Measurements from ENCODE around the gene SYMPK.

SYMPK gene

DNA sequence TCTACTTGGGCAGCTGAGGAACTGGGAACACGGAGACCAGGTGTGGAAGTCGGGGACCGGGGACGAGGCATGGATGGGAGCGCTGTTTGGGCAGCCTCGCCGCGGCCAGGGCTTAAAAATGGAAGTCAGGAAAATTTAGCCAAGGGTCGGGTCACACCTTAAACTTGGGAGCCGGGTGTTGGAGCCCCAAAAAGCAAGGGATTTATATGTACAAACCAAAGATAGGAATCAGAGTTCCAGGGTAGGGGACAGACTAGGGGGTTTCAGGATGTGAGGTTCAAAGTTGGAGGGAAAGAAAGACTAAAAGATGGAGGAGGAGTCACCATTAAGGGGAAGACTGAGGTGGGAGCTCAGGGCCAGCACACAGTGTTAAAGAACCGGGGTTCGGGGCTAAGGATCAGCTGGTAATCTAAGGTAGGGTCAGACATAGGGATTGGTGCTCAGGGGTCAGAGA lies 1.7 kb upstream of the SYMPK start:
- Histone ChIP-seq H3K9me3 (ENCODE audit: low read depth, low read length) (no peaks in the 10 kb centered on the region), H3K4me3 (peak overlapping the region; percentile 96), H3K9ac (ENCODE audit: insufficient read length) (no peak overlapping the region), H3K36me3 (ENCODE audit: insufficient read depth, low read length) (peaks cover 7% of the 10 kb centered on the region; the same call in 1 of the 2 replicates), H3K27ac (no peak overlapping the region)
- DNase-seq (ENCODE audit: low read depth, low spot score): no peak
- TF ChIP-seq POLR2AphosphoS5 (IDR thresholded peaks at IDR 0.05; ENCODE audit: borderline replicate concordance, low read depth, low read length) (no peak), FOXP2 (optimal IDR thresholded peaks at IDR 0.05; ENCODE audit: control extremely low read depth, extremely low read length, insufficient read depth) (no peak), EZH2 (IDR thresholded peaks at IDR 0.05) (no peak)

DNA sequence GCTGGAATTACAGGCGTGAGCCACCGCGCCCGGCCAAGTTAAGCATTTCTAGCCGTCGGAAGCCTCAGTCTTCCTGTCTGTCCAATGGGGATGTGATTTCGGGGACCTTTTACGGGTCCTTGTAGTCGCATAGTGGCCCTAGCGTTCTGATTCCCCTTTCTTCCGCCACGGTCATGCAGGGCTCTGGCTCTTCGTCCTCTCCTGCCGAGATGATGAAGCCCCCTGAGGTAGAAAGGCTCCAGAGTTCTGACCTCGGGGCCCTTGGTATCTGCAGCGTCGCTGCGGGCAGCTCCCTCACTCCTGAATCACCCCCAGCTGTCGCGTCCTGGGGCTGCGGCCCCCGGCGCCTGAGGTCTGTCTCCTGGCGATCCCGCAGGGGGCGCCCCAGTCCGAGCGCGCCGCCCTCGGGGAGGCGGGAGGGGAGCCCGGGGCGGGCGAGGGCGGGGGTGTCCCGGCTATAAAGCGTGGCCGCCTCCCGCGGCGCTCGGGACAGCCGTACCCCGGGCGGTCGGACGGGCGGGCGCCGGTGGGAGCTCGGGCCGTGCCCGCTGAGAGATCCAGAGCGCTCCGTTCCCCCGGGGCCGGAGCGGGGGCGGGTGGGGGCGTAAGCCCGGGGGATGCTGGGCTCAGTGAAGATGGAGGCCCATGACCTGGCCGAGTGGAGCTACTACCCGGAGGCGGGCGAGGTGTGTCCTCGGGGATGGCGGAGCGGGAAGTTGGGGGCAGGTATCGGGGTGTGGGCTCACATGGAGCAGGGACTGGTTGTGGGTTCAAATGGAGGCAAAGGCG lies 1.1 kb upstream of the SYMPK start, which contains the start of gene FOXA3:
TSS of gene FOXA3 (plus strand) at position 487 of the 789 bp plus-strand sequence. CDS start at position 618, 131 bp downstream.
- DNase-seq (ENCODE audit: low read depth, low spot score): no peak
- peak within 1 kb of the TSS; percentile 96 for H3K4me3 ChIP-seq

DNA sequence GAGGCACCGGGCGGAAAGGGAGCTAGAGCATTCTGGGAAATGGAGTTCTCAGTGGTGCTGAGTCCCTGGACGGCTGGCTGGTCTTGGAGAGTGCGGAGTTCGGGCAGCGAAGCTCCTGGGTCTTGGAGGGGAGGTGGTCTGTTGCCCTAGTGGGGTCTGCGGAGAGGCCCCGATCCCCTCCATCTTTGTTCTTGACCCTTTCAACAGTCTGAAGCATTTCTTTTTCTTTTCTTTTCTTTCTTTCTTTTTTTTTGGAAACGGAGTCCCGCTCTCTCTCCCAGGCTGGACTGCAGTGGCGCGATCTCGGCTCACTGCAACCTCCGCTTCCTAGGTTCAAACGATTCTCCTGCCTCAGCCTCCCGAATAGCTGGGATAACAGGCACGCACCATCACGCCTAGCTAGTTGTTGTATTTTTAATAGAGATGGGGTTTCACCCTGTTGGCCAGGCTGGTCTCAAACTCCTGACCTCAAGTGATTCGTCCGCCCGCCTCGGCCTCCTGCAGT lies 440 bp upstream of the SYMPK start:
- Histone ChIP-seq H3K9me3 (ENCODE audit: low read depth, low read length) (no peaks in the 10 kb centered on the region), H3K4me3 (peak overlapping the region; percentile 96), H3K36me3 (ENCODE audit: insufficient read depth, low read length) (peaks cover 17% of the 10 kb centered on the region), H3K27ac (no peak overlapping the region), H3K9ac (ENCODE audit: insufficient read length) (peak overlapping the region; percentile 38)
- no peak for DNase-seq (ENCODE audit: low read depth, low spot score)
- TF ChIP-seq FOXP2 (optimal IDR thresholded peaks at IDR 0.05; ENCODE audit: control extremely low read depth, extremely low read length, insufficient read depth): no peak
- TF ChIP-seq EZH2 (IDR thresholded peaks at IDR 0.05): no peak
- no peak for TF ChIP-seq POLR2AphosphoS5 (IDR thresholded peaks at IDR 0.05; ENCODE audit: borderline replicate concordance, low read depth, low read length)

More for the DNA sequence above, 1.1 kb upstream of the SYMPK start, which contains the start of gene FOXA3:
- H3K9me3 ChIP-seq (ENCODE audit: low read depth, low read length): no peaks in the 10 kb centered on the region
- H3K9ac ChIP-seq (ENCODE audit: insufficient read length): peak within 1 kb of the TSS; percentile 38
- H3K27ac ChIP-seq: no peak within 1 kb of the TSS
- TF ChIP-seq FOXP2 (optimal IDR thresholded peaks at IDR 0.05; ENCODE audit: control extremely low read depth, extremely low read length, insufficient read depth) (no peak), EZH2 (IDR thresholded peaks at IDR 0.05) (no peak), POLR2AphosphoS5 (IDR thresholded peaks at IDR 0.05; ENCODE audit: borderline replicate concordance, low read depth, low read length) (no peak)
- peaks cover 13% of the 10 kb centered on the region for H3K36me3 ChIP-seq (ENCODE audit: insufficient read depth, low read length)

DNA sequence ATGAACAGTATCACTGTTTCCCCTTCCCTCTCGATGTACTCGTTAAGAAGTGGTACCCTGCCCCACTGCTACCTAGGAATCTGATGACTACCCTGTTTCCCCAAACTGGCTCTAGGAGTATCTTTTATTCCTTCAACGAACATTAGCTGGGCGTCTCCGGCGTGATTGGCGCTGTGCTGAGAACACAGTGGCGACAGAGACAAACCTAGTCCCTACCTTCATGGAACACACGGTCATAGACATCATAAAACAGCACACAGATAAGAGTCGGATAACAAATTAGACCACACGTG lies 730 bp downstream of the SYMPK start:
- H3K27ac ChIP-seq: peak overlapping the region; percentile 69
- no peaks in the 10 kb centered on the region for H3K9me3 ChIP-seq (ENCODE audit: low read depth, low read length)
- H3K9ac ChIP-seq (ENCODE audit: insufficient read length): peak overlapping the region; percentile 77
- DNase-seq (ENCODE audit: low read depth, low spot score): no peak
- TF ChIP-seq EZH2 (IDR thresholded peaks at IDR 0.05) (no peak), FOXP2 (optimal IDR thresholded peaks at IDR 0.05; ENCODE audit: control extremely low read depth, extremely low read length, insufficient read depth) (no peak), POLR2AphosphoS5 (IDR thresholded peaks at IDR 0.05; ENCODE audit: borderline replicate concordance, low read depth, low read length) (no peak)
- peak overlapping the region; percentile 96 for H3K4me3 ChIP-seq
- H3K36me3 ChIP-seq (ENCODE audit: insufficient read depth, low read length): peaks cover 17% of the 10 kb centered on the region

DNA sequence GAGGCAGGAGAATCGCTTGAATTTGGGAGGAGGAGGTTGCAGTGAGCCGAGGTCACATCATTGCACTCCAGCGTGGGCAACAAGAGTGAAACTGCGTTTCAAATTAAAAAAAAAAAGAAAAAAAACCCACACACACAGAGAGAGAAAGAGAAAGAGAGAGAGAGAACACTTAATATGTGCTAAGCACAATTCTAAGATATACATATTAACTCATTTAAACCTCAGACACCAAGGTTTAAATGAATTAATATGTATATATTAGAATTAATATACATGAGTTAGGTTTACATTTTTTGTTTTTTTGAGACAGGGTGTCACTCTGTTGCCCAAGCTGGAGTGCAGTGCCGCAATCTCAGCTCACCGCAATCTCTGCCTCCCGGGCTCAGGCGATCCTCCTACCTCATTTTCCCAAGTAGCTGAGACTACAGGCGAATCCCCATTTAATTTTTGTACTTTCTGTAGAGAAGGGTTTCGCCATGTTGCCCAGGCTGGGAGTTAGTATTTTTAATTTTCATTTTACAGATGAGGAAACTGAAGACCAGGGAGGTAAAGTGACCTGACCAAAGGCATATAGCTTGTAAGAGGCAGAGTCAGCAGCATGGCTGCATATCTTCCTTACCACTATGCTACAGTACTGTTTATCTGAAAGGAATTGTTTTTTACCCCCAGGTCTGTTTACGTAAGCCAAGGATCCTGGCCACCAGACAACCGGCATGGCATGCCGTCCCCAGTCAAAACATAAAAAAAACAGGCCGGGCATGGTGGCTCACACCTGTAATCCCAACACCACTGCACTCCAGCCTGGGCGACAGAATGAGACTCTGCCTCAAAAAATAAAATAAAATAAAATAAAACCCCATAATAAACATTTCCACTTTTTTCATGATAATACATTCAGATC lies 2.3 kb downstream of the SYMPK start:
- Histone ChIP-seq H3K27ac (no peak overlapping the region), H3K4me3 (no peak overlapping the region), H3K9me3 (ENCODE audit: low read depth, low read length) (no peaks in the 10 kb centered on the region), H3K36me3 (ENCODE audit: insufficient read depth, low read length) (peaks cover 17% of the 10 kb centered on the region), H3K9ac (ENCODE audit: insufficient read length) (no peak overlapping the region)
- TF ChIP-seq EZH2 (IDR thresholded peaks at IDR 0.05) (no peak), POLR2AphosphoS5 (IDR thresholded peaks at IDR 0.05; ENCODE audit: borderline replicate concordance, low read depth, low read length) (no peak), FOXP2 (optimal IDR thresholded peaks at IDR 0.05; ENCODE audit: control extremely low read depth, extremely low read length, insufficient read depth) (no peak)
- DNase-seq (ENCODE audit: low read depth, low spot score): no peak

DNA sequence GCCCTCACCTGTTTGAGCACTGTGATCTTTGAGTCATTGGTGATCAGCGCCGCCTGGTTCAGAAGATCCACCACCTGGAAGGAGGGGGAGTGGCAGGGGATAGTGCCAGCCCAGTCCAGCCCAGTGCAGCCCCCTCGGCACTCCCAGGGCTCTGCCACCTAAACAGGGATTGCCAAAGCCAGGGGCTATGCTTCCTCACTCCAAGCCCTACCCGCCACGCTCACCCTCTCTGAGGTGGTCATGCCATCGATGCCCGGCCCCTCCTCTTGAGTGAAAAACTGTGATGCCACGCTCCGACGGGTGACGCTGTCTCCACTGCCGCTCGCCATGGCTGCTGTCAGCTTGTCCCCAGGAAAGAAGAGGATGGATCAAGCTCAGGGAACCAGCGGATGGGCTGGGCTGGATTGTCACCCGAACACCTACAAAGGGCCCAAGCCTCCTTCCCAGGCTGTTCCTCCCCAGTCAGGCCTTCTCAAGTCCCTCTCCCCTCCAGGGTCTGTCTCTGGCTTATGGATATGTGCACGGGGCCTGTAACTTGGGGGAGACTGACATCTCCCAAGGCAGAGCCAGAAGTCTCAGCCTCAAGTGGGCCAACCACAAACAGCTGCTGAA lies 8.7 kb downstream of the SYMPK start:
- H3K9me3 ChIP-seq (ENCODE audit: low read depth, low read length): no peaks in the 10 kb centered on the region
- no peak overlapping the region for H3K9ac ChIP-seq (ENCODE audit: insufficient read length)
- TF ChIP-seq FOXP2 (optimal IDR thresholded peaks at IDR 0.05; ENCODE audit: control extremely low read depth, extremely low read length, insufficient read depth): no peak
- TF ChIP-seq EZH2 (IDR thresholded peaks at IDR 0.05): no peak
- TF ChIP-seq POLR2AphosphoS5 (IDR thresholded peaks at IDR 0.05; ENCODE audit: borderline replicate concordance, low read depth, low read length): no peak
- peaks cover 43% of the 10 kb centered on the region for H3K36me3 ChIP-seq (ENCODE audit: insufficient read depth, low read length)
- DNase-seq (ENCODE audit: low read depth, low spot score): no peak
- no peak overlapping the region for H3K4me3 ChIP-seq
- no peak overlapping the region for H3K27ac ChIP-seq

DNA sequence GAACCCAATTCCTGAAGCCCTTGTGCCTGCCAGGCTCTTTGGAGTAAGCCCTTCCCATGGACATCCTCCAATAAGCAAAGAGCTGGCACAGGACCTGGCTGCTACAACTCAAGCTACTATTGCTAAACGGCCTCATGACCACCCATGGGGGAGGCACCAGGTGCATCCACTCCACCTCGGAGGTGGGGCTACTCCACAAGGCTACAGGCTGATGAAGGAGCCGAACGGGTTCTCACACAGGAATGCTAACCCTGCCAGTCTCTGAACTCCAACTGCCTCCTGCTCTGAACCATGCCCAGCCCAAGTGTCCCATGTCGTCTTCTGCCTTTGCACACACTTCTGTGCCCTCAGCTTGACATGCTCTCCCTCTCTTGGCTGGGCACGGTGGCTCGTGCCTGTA lies 10.0 kb downstream of the SYMPK start:
- peaks cover 50% of the 10 kb centered on the region for H3K36me3 ChIP-seq (ENCODE audit: insufficient read depth, low read length)
- no peak overlapping the region for H3K27ac ChIP-seq
- TF ChIP-seq POLR2AphosphoS5 (IDR thresholded peaks at IDR 0.05; ENCODE audit: borderline replicate concordance, low read depth, low read length): no peak
- TF ChIP-seq EZH2 (IDR thresholded peaks at IDR 0.05): no peak
- DNase-seq (ENCODE audit: low read depth, low spot score): no peak
- H3K4me3 ChIP-seq: no peak overlapping the region
- no peak overlapping the region for H3K9ac ChIP-seq (ENCODE audit: insufficient read length)
- no peaks in the 10 kb centered on the region for H3K9me3 ChIP-seq (ENCODE audit: low read depth, low read length)

Measured in SK-N-MC (cell line).